Transverse colon (tissue), 4 donors: Measurements from ENCODE around the gene RHOA. TPM values are rescaled to one million over a fixed set of nuclear protein-coding genes. Genes with fewer than 3 reads are reported as not detected.
A peak's percentile ranks its signal among the peaks of the same experiment; 100 is the strongest.
"Not testable (repeated sequence)": the region's sequence is repeated elsewhere in the genome, so short reads cannot be mapped to it uniquely, and the experiment has no call there.

Experiments
- DNase-seq: peaks from one replicate; pipeline ENCODE4 v3.0.0-alpha.2; 2019
- H3K27ac ChIP-seq, 4 donors: fragments of 200-600 bp; sonication (generic); 2 replicates each; pipeline ENCODE4 v1.5.1; 2016 to 2018; ENCODE audit warnings: inconsistent platforms in 4 of 4
- H3K27me3 ChIP-seq: fragments of 200-600 bp; sonication (generic); 2 replicates; pipeline ENCODE4 v1.5.1; 2017; ENCODE audit warnings: inconsistent platforms
- H3K36me3 ChIP-seq, 4 donors: fragments of 200-600 bp; sonication (generic); 2 replicates each; pipeline ENCODE4 v1.5.1; 2017 to 2019; ENCODE audit warnings: inconsistent platforms in 4 of 4
- H3K4me1 ChIP-seq, 4 donors: fragments of 200-600 bp; sonication (generic); 2 replicates each; pipeline ENCODE4 v1.5.1; 2017 to 2020; ENCODE audit warnings: inconsistent platforms in 4 of 4
- H3K4me3 ChIP-seq, 4 donors: fragments of 200-600 bp; sonication (generic); 1 replicate in 1 of 4; 2 replicates in 3 of 4; pipeline versions ENCODE4 v1.5.1 to v1.6.1; 2017 to 2019; ENCODE audit warnings: inconsistent platforms in 4 of 4
- H3K9me3 ChIP-seq, 2 donors: fragments of 200-600 bp; sonication (generic); 2 replicates each; pipeline ENCODE4 v1.5.1; 2017 to 2019; ENCODE audit warnings: inconsistent platforms in 2 of 2
- CTCF ChIP-seq, 5 experiments: fragments of 200-600 bp in 3 of 5; fragments of 450-650 bp in 2 of 5; sonication (generic) in 3 of 5; IDR thresholded peaks; 1 replicate in 2 of 5; 2 replicates in 3 of 5; pipeline ENCODE4 v1.5.1; 2016 to 2017; ENCODE audit warnings: antibody characterized with exemption in 5 of 5, inconsistent platforms in 3 of 5, mild to moderate bottlenecking in 2 of 5, moderate library complexity in 1 of 5
- EP300 ChIP-seq: sonication (generic); formaldehyde crosslinking; IDR thresholded peaks from one replicate; pipeline ENCODE4 v1.6.1; 2017; ENCODE audit warnings: antibody characterized with exemption, low read depth
- POLR2A ChIP-seq: fragments of 450-650 bp; IDR thresholded peaks from one replicate; pipeline ENCODE4 v1.6.1; 2016; ENCODE audit warnings: antibody characterized with exemption, mild to moderate bottlenecking, moderate library complexity
- POLR2AphosphoS5 ChIP-seq, 3 donors: sonication (generic); formaldehyde crosslinking; IDR thresholded peaks; one replicate each; pipeline ENCODE4 v1.6.1; 2016; ENCODE audit warnings: antibody characterized with exemption in 3 of 3
- WGBS, 2 donors: methylation state at CpG; one replicate each; pipeline ENCODE4 v1.1.5; 2018; ENCODE audit warnings: low coverage in 1 of 2; 5-methylcytosine and 5-hydroxymethylcytosine counted together
- in situ Hi-C, 4 donors: fragments of 200-750 bp; cut with MboI; loops; one replicate each; pipeline versions ENCODE4 v1.15.0 to v1.15.1; 2017; ENCODE audit warnings: low sequenced_read_pairs in 3 of 4, low pct_ligation_motif_present in 1 of 4, low pct_unique_long_range_greater_than_20kb in 1 of 4
- intact Hi-C: fragments of 100-400 bp; cut with DNase I; formaldehyde crosslinking; loops from one replicate; pipeline ENCODE4 v1.15.1; 2023; ENCODE audit warnings: low total_unique reads
- total RNA-seq, 4 donors: library from RNA; depleted of rRNA; stranded (reverse); fragments of >200 nt; gene quantifications; one replicate each; pipeline ENCODE4 v1.1.0, GENCODE V29; 2016

The RHOA gene
- total RNA-seq, 4 donors from 2014 or later: 302 to 526 (median 401) TPM

- 93 to 100% methylated on average over 2 to 3 of the region's 3 CpGs for WGBS, 2 donors
- intact Hi-C loops: no loop called here
- Histone ChIP-seq H3K36me3 (peaks cover 0 to 12% (median 3%) of the 10 kb centered on the region in 4 donors), H3K27me3 (no peaks in the 10 kb centered on the region), H3K27ac (no peak overlapping the region), H3K9me3 (no peaks in the 10 kb centered on the region), H3K4me3 (no peak overlapping the region), H3K4me1 (peaks cover 8 to 72% (median 12%) of the 10 kb centered on the region in 4 donors)
- TF ChIP-seq EP300 (no peak), CTCF (IDR thresholded peaks at IDR 0.05) (no peak), POLR2AphosphoS5 (IDR thresholded peaks at IDR 0.05) (no peak), POLR2A (no peak)
- no peak for DNase-seq
- in situ Hi-C loops: no loop called here
Measured at GRCh38 chr3:49399461-49399860, 12.3 kb downstream of the RHOA start.

- Histone ChIP-seq H3K4me1 (peaks cover 7 to 56% (median 10%) of the 10 kb centered on the region in 4 donors), H3K36me3 (peaks cover 0 to 12% (median 2%) of the 10 kb centered on the region in 4 donors), H3K9me3 (no peaks in the 10 kb centered on the region), H3K4me3 (no peak overlapping the region), H3K27ac (peak overlapping the region in 1 of 4 donors; percentile 24), H3K27me3 (no peaks in the 10 kb centered on the region)
- 45 to 64% methylated on average over 2 to 4 of the region's 4 CpGs for WGBS, 2 donors
- TF ChIP-seq POLR2AphosphoS5 (IDR thresholded peaks at IDR 0.05) (no peak), EP300 (no peak), POLR2A (no peak), CTCF (IDR thresholded peaks at IDR 0.05) (no peak)
- in situ Hi-C loops (no loop called here), intact Hi-C loops (no loop called here)
- DNase-seq: no peak
Measured at GRCh38 chr3:49397470-49397869, 14.3 kb downstream of the RHOA start.

GRCh38 chr3:49391310-49391709 is 20.5 kb downstream of the RHOA start:
- in situ Hi-C loops, H3K36me3 ChIP-seq, DNase-seq, intact Hi-C loops, H3K27ac ChIP-seq, H3K27me3 ChIP-seq, H3K9me3 ChIP-seq, H3K4me3 ChIP-seq: not testable (repeated sequence)
- 84 to 100% methylated on average over 4 to 10 of the region's 10 CpGs for WGBS, 2 donors
- H3K4me1 ChIP-seq: peaks cover 0 to 16% (median 9%) of the 10 kb centered on the region in 4 donors

GRCh38 chr3:49389297-49389696 is 22.5 kb downstream of the RHOA start:
- H3K9me3 ChIP-seq: no peaks in the 10 kb centered on the region
- H3K27me3 ChIP-seq: no peaks in the 10 kb centered on the region
- DNase-seq: no peak
- no peaks in the 10 kb centered on the region for H3K36me3 ChIP-seq
- no peak for TF ChIP-seq POLR2AphosphoS5 (IDR thresholded peaks at IDR 0.05)
- no peak for TF ChIP-seq EP300
- TF ChIP-seq CTCF (IDR thresholded peaks at IDR 0.05): no peak
- no peak for TF ChIP-seq POLR2A
- in situ Hi-C loops: no loop called here
- H3K4me1 ChIP-seq: peaks cover 0 to 29% (median 16%) of the 10 kb centered on the region in 4 donors
- WGBS, 2 donors: 95 to 100% methylated on average over 1 to 6 of the region's 6 CpGs
- H3K4me3 ChIP-seq: no peak overlapping the region
- H3K27ac ChIP-seq: no peak overlapping the region
- intact Hi-C loops: no loop called here

- Histone ChIP-seq H3K4me1 (peaks cover 0 to 38% (median 25%) of the 10 kb centered on the region in 4 donors), H3K36me3 (no peaks in the 10 kb centered on the region), H3K9me3 (no peaks in the 10 kb centered on the region), H3K4me3 (no peak overlapping the region), H3K27me3 (no peaks in the 10 kb centered on the region), H3K27ac (no peak overlapping the region)
- DNase-seq: no peak
- 72 to 86% methylated on average over 1 of the region's 1 CpG for WGBS, 2 donors
- in situ Hi-C loops (no loop called here), intact Hi-C loops (no loop called here)
- TF ChIP-seq CTCF (IDR thresholded peaks at IDR 0.05) (no peak), POLR2AphosphoS5 (IDR thresholded peaks at IDR 0.05) (no peak), POLR2A (no peak), EP300 (no peak)
Measured at GRCh38 chr3:49388289-49388820, 23.4 kb downstream of the RHOA start.
